GM19397 (cell line): ENCODE results near the gene ZNF804B.
"Not testable (repeated sequence)": the region's sequence is repeated elsewhere in the genome, so short reads cannot be mapped to it uniquely, and the experiment has no call there.

Experiments used
- ATAC-seq: cut with Tn5 transposase; IDR thresholded peaks from one replicate; pipeline ENCODE4 v1.9.1; 2021; ENCODE audit warnings: mild to moderate bottlenecking, moderate library complexity; ENCODE audit not compliant: unreplicated experiment

Gene ZNF804B

GRCh38 chr7:89073776-89074175 is 314.3 kb downstream of the ZNF804B start:
- ATAC-seq: no peak

- ATAC-seq: no peak
These were observed 318.5 kb downstream of the ZNF804B start for GRCh38 chr7:89077992-89078391.

- ATAC-seq: no peak
These were observed 326.1 kb downstream of the ZNF804B start for GRCh38 chr7:89085580-89085979.

GRCh38 chr7:89091550-89091949 is 332.1 kb downstream of the ZNF804B start:
- no peak for ATAC-seq

GRCh38 chr7:89094269-89094668 is 334.8 kb downstream of the ZNF804B start:
- no peak for ATAC-seq

- no peak for ATAC-seq
These were observed 344.1 kb downstream of the ZNF804B start for GRCh38 chr7:89103564-89103963.

GRCh38 chr7:89104748-89105685 is 345.5 kb downstream of the ZNF804B start:
- no peak for ATAC-seq

- no peak for ATAC-seq
These were observed 364.4 kb downstream of the ZNF804B start for GRCh38 chr7:89123871-89124270.

GRCh38 chr7:89129600-89130375 is 370.3 kb downstream of the ZNF804B start:
- ATAC-seq: no peak

GRCh38 chr7:89133357-89133756 is 373.9 kb downstream of the ZNF804B start:
- no peak for ATAC-seq

- no peak for ATAC-seq
These were observed 374.3 kb downstream of the ZNF804B start for GRCh38 chr7:89133819-89134218.

- no peak for ATAC-seq
These were observed 386.3 kb downstream of the ZNF804B start for GRCh38 chr7:89145801-89146200.

GRCh38 chr7:89160107-89160506 is 400.6 kb downstream of the ZNF804B start:
- ATAC-seq: no peak

- no peak for ATAC-seq
These were observed 405.9 kb downstream of the ZNF804B start for GRCh38 chr7:89165421-89165820.

GRCh38 chr7:89170628-89171027 is 411.1 kb downstream of the ZNF804B start:
- ATAC-seq: no peak

- no peak for ATAC-seq
These were observed 422.6 kb downstream of the ZNF804B start for GRCh38 chr7:89182116-89182515.

- no peak for ATAC-seq
These were observed 424.2 kb downstream of the ZNF804B start for GRCh38 chr7:89183712-89184111.

- ATAC-seq: no peak
These were observed 441.3 kb downstream of the ZNF804B start for GRCh38 chr7:89200758-89201157.

GRCh38 chr7:89223900-89224395 is 464.4 kb downstream of the ZNF804B start:
- no peak for ATAC-seq

- not testable (repeated sequence) for ATAC-seq
These were observed 469.2 kb downstream of the ZNF804B start for GRCh38 chr7:89228688-89229171.

GRCh38 chr7:89238156-89238555 is 478.7 kb downstream of the ZNF804B start:
- ATAC-seq: no peak
